Measurements from ENCODE around the gene MCCC1. TPM values are rescaled to one million over a fixed set of nuclear protein-coding genes. Genes with fewer than 3 reads are reported as not detected.

The MCCC1 gene
- polyA plus RNA-seq, 1 donor (not counting 4 experiments of a cell fraction or from before 2014, with no cell fraction given): 11.7 TPM

GRCh38 chr3:182981038-182981380, 118.3 kb downstream of the MCCC1 start:
- TF ChIP-seq CTCF (optimal IDR thresholded peaks at IDR 0.05 in 1 of 3, IDR thresholded peaks at IDR 0.05 in 1 of 3, conservative IDR thresholded peaks at IDR 0.05 in 1 of 3; ENCODE audit: extremely low read depth in 1 of 3, insufficient read depth in 2 of 3, low read length in 3 of 3) (no peak), EZH2 (IDR thresholded peaks at IDR 0.05; ENCODE audit: low read length) (no peak)
- Histone ChIP-seq H3K27me3 (ENCODE audit: control insufficient read depth, extremely low read depth, insufficient read depth, low read length) (no peaks in the 10 kb centered on the region), H3K27ac (ENCODE audit: control insufficient read depth, insufficient read depth, low read length) (no peak overlapping the region), H3K4me1 (ENCODE audit: control insufficient read depth, extremely low read depth, insufficient read depth, low read length) (peaks cover 8% of the 10 kb centered on the region), H4K20me1 (ENCODE audit: control insufficient read depth, extremely low read depth, insufficient read depth, low read length) (peaks cover 4% of the 10 kb centered on the region), H3K4me2 (ENCODE audit: control insufficient read depth, extremely low read depth, insufficient read depth, low read depth, low read length) (peak overlapping the region; percentile 79), H3K9me3 (ENCODE audit: control insufficient read depth, low read depth, low read length) (no peaks in the 10 kb centered on the region), H3K36me3 (ENCODE audit: control insufficient read depth in 2 of 2, extremely low read depth in 1 of 2, insufficient read depth in 2 of 2, low read length in 2 of 2) (no peaks in the 10 kb centered on the region), H3K4me3 (ENCODE audit: control insufficient read depth in 2 of 3, extremely low read depth in 1 of 3, insufficient read depth in 2 of 3, low read depth in 1 of 3, low read length in 3 of 3) (peak overlapping the region; percentile 54 to 71 (median 61)), H3K9me1 (ENCODE audit: control insufficient read depth, extremely low read depth, insufficient read depth, low read length) (no peaks in the 10 kb centered on the region), H3K9ac (ENCODE audit: control insufficient read depth, extremely low read depth, insufficient read depth, low read length) (peak overlapping the region; percentile 69), H2AFZ (ENCODE audit: control insufficient read depth, low read length) (peak overlapping the region; percentile 83), H3K79me2 (ENCODE audit: control insufficient read depth, insufficient read depth, low read length) (peaks cover 39% of the 10 kb centered on the region)
- dilution Hi-C loops (cut with MboI; ENCODE audit: extremely low pct_ligation_motif_present, low sequenced_read_pairs): no loop called here
- DNase-seq (ENCODE audit: low read depth, low spot score) (no peak), FAIRE-seq (no peak)

DNA sequence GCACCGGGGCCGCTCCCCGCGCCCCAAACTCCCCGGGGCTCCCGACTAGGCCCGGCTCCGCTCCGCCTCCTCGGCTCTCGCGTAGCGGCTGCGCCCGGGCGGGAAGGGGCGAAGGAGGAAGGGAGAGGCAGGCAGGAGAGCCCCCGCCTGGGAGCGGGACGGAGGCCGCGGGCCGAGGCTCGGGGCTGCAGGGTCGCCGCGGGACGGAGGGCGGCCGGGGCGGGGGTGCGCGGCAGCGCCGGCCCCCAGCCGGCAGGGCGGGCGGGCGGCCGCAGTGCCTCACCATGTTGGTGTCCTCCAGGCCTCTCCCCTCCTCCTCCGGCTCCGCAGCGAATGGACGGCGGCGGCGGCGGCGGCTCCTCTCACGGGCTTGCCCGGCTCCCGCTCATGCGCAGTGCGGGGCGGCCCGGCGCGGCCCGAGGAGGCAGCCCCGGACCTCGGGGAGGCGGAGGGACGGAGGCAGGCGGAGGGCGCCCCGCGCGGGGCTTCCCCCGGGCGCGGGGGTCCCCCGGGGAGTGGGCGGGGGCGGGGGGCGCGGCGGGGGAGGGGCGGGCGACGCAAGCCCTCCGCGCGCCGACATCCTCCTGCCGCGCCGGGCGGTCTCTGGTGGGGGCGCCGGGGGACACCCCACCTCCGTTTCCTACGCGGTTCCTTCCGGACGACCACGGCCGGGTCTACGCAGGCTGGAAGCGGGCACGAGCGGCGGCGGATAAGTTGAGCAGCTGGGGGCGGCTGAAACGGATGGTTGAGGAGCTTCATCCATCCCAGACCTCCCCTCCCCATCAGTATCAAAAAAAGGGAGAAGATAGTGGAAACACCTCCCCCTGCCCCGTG, 118.9 kb downstream of the MCCC1 start, which contains the start of gene DCUN1D1:
Gene DCUN1D1 (minus strand): TSS at position 335 of the 834 bp plus-strand sequence. CDS start 49 bp downstream, at position 286.
- H3K27ac ChIP-seq (ENCODE audit: control insufficient read depth, insufficient read depth, low read length): peak within 1 kb of the TSS; percentile 58
- peak within 1 kb of the TSS; percentile 77 to 87 (median 78) for H3K4me3 ChIP-seq (ENCODE audit: control insufficient read depth in 2 of 3, extremely low read depth in 1 of 3, insufficient read depth in 2 of 3, low read depth in 1 of 3, low read length in 3 of 3)
- H3K27me3 ChIP-seq (ENCODE audit: control insufficient read depth, extremely low read depth, insufficient read depth, low read length): no peaks in the 10 kb centered on the region
- no peak for DNase-seq (ENCODE audit: low read depth, low spot score)
- H3K4me2 ChIP-seq (ENCODE audit: control insufficient read depth, extremely low read depth, insufficient read depth, low read depth, low read length): peak within 1 kb of the TSS; percentile 90
- no peak for TF ChIP-seq EZH2 (IDR thresholded peaks at IDR 0.05; ENCODE audit: low read length)
- TF ChIP-seq CTCF (optimal IDR thresholded peaks at IDR 0.05 in 1 of 3, IDR thresholded peaks at IDR 0.05 in 1 of 3, conservative IDR thresholded peaks at IDR 0.05 in 1 of 3; ENCODE audit: extremely low read depth in 1 of 3, insufficient read depth in 2 of 3, low read length in 3 of 3): no peak
- no peaks in the 10 kb centered on the region for H3K36me3 ChIP-seq (ENCODE audit: control insufficient read depth in 2 of 2, extremely low read depth in 1 of 2, insufficient read depth in 2 of 2, low read length in 2 of 2)
- H3K9me1 ChIP-seq (ENCODE audit: control insufficient read depth, extremely low read depth, insufficient read depth, low read length): no peaks in the 10 kb centered on the region
- FAIRE-seq: no peak
- H2AFZ ChIP-seq (ENCODE audit: control insufficient read depth, low read length): peak within 1 kb of the TSS; percentile 83
- H3K79me2 ChIP-seq (ENCODE audit: control insufficient read depth, insufficient read depth, low read length): peaks cover 45% of the 10 kb centered on the region
- peaks cover 6% of the 10 kb centered on the region for H4K20me1 ChIP-seq (ENCODE audit: control insufficient read depth, extremely low read depth, insufficient read depth, low read length)
- peaks cover 8% of the 10 kb centered on the region for H3K4me1 ChIP-seq (ENCODE audit: control insufficient read depth, extremely low read depth, insufficient read depth, low read length)
- dilution Hi-C loops (cut with MboI; ENCODE audit: extremely low pct_ligation_motif_present, low sequenced_read_pairs): no loop called here
- no peaks in the 10 kb centered on the region for H3K9me3 ChIP-seq (ENCODE audit: control insufficient read depth, low read depth, low read length)
- H3K9ac ChIP-seq (ENCODE audit: control insufficient read depth, extremely low read depth, insufficient read depth, low read length): peak within 1 kb of the TSS; percentile 87
